Coronary artery (tissue), 2 donors: ENCODE data around the gene TASP1.

Source experiments
- DNase-seq: peaks from one replicate; pipeline ENCODE4 v3.0.0-alpha.2; 2017; ENCODE audit warnings: low spot score
- H3K27ac ChIP-seq, 2 donors: fragments of 200-600 bp; sonication (generic); one replicate each; pipeline ENCODE4 v1.5.1; 2016 to 2019
- H3K4me3 ChIP-seq: fragments of 200-600 bp; sonication (generic); 2 replicates; pipeline ENCODE4 v1.5.1; 2016; ENCODE audit warnings: mild to moderate bottlenecking, moderate library complexity
- TF ChIP-seq, protein P1 (sequence below): fragments of 200-600 bp; sonication (generic); IDR thresholded peaks from one replicate; pipeline ENCODE4 v1.5.1; 2019; ENCODE audit warnings: antibody characterized with exemption

The TASP1 gene

DNA sequence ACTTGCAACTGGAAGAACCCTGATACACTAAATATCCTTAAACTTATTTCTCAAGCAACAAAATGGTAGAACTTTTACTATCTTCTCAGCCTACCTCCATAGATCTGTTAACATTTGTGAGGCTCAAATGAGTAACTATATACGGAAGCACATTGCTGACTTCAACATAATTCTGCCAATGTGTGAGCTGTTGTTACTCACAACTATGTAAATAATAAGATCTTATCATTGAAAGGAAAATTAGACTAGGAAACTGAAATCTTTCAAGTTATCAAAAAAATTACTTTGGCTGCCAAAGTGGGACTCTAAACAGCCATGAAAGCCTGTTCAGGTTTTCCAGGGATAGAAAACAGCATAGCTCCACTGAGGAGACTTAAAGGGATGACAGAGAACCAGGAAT lies 40.2 kb upstream of the TASP1 start:
- TF ChIP-seq, protein P1, sequence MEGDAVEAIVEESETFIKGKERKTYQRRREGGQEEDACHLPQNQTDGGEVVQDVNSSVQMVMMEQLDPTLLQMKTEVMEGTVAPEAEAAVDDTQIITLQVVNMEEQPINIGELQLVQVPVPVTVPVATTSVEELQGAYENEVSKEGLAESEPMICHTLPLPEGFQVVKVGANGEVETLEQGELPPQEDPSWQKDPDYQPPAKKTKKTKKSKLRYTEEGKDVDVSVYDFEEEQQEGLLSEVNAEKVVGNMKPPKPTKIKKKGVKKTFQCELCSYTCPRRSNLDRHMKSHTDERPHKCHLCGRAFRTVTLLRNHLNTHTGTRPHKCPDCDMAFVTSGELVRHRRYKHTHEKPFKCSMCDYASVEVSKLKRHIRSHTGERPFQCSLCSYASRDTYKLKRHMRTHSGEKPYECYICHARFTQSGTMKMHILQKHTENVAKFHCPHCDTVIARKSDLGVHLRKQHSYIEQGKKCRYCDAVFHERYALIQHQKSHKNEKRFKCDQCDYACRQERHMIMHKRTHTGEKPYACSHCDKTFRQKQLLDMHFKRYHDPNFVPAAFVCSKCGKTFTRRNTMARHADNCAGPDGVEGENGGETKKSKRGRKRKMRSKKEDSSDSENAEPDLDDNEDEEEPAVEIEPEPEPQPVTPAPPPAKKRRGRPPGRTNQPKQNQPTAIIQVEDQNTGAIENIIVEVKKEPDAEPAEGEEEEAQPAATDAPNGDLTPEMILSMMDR = no peak
- DNase-seq = no peak
- no peak overlapping the region for H3K27ac ChIP-seq
- no peak overlapping the region for H3K4me3 ChIP-seq

DNA sequence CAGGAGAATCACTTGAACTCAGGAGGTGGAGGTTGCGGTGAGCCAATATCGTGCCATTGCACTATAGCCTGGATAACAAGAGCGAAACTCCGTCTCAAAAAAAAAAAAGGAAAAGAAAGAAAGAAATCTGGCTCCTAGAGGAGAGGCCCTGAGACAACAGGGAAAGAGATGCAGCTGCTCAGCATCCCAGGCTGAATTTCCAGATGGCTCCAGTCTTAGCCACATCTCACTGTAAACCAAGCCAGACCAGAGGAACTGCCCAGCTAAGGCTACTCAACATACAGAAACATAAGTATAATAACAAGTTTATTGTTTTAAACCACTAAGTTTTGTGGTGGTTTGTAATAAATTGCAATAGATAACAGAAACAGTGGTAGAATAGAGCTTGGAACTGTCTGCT lies 38.5 kb upstream of the TASP1 start:
- TF ChIP-seq, protein P1 = no peak
- H3K4me3 ChIP-seq = no peak overlapping the region
- no peak overlapping the region for H3K27ac ChIP-seq
- DNase-seq = no peak

DNA sequence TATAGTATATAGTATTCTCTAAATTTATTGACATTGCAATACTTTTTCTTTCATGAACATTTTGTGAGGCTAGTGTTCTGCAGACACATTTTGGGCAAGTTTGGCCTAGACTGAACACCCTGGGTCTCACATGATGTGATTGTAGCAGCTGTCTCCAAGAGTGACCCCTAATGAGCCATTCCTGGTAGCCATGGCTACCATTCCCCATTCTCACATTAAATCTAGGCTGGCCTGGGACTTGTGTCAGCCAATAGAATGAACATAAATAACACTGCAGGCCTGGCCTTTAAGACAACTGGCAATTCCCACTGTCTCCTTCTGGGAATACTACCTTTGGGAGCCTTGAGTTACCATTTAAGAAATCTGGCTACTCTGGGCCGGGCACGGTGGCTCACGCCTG lies 38.0 kb upstream of the TASP1 start:
- no peak for DNase-seq
- Histone ChIP-seq H3K4me3 (no peak overlapping the region), H3K27ac (no peak overlapping the region)
- TF ChIP-seq, protein P1 = no peak

DNA sequence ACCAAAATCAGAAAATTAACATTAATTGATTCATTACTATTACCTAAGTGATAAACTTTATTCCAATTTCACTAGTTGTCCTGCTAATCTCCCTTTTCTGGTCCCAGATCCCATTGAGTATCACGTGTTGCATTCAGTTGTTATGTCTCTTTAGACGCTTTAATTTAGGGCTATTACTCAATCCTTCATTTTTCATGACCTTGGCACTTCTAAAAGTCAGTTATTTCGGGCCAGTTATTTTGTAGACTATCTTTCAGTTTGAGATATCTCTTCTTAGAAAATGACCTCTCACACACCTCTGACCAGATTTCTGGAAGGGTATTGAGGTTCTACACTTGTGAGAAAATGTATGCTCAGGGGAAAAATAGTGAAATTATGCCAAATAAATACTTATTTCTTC lies 34.0 kb upstream of the TASP1 start:
- H3K4me3 ChIP-seq = no peak overlapping the region
- H3K27ac ChIP-seq = peak overlapping the region; percentile 46 to 62
- TF ChIP-seq, protein P1 = no peak

DNA sequence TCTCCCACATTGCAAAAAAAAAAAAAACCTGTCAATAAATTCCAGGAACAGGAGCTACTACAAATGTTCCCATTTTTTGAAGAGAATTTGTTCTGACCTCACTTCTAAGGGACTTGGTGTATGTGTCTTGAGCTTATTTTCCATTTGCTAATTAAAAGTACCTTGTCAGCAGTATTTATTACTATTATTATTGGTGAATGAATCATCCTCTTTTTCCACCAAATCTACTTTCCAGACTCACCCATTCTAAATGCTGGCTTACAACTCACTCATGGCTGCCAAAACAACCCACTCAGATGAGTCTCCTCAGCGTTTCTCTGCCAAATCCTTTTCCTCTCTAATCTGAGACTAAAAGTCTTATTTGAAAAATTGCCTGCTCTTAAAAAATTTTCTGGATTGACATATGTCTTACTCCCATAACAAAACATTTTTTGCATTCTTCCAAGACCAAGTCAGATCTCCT lies 33.2 kb upstream of the TASP1 start:
- H3K27ac ChIP-seq = peak overlapping the region; percentile 46 to 62
- H3K4me3 ChIP-seq = no peak overlapping the region
- TF ChIP-seq, protein P1 = no peak
- no peak for DNase-seq

More for the DNA sequence above, 34.0 kb upstream of the TASP1 start:
- DNase-seq = no peak

DNA sequence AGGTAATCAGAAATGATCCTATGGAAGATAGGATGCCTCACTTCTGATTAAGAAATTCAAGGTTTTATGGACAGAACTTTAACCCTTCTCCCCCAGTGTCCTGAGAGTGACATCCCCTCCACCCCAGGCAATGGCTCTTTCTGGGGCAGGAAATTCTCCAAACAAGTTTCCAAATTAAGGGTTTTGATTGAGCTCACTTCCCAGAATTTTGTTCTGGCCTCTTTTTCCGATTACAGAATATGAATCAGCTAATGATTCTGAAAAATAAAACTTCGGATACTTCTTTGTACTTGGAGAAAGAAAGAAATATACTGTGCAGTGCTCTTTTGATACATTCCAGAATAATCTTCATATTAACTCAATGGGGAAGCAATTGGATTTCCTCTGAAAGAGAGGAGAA lies 32.8 kb upstream of the TASP1 start:
- no peak for DNase-seq
- TF ChIP-seq, protein P1 = no peak
- H3K27ac ChIP-seq = peak overlapping the region; percentile 46 to 62
- no peak overlapping the region for H3K4me3 ChIP-seq

DNA sequence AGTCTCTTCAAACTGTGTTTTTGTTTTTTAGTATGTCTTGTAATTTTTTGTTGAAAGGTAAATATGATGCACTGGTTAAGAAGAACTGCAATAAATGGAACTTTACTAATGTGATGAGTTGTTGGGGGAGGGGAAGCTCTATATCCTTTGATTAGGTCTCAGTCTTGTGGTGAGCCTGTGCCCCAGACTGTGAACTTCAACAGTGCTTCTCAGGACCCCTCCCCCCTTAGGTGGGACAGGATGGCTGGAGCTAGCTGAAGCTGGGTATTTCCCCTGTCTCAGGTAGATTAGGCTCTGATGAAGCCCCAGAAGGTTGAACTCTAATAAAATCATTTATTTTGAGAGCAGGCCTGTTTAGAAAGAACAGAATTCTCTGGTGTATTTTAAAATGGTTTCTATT lies 31.4 kb upstream of the TASP1 start:
- TF ChIP-seq, protein P1 = no peak
- no peak overlapping the region for H3K4me3 ChIP-seq
- no peak for DNase-seq
- no peak overlapping the region for H3K27ac ChIP-seq
